Measurements from ENCODE around the gene ISL1. TPM values are rescaled to one million over a fixed set of nuclear protein-coding genes. Genes with fewer than 3 reads are reported as not detected.

The ISL1 gene
- total RNA-seq, 4 donors from 2014 or later, result 0.13 TPM; not detected in 3

DNA sequence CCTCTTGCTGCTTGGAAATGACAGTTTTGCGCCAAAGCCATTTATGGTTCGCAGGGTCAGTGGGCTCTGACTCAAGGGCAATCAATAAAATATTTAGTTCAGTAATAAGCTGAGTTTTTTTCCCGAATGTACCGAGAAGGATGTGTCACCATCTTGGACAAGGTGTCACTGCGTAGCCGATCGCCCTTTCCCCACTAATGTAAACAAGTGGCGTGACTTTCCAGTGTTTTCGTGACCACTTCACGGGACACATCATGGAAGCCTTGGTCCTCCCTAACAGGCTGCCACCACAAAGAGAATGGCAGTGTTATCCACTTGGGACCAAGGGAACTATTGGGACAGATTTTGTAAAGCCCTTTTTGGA, 16.4 kb downstream of the ISL1 start:
- 9 to 11% methylated on average over 8 to 10 of the region's 10 CpGs for WGBS, 2 donors
- H3K4me1 ChIP-seq, result peaks cover 0 to 11% (median 0%) of the 10 kb centered on the region in 3 donors
- peaks cover 0 to 67% (median 7%) of the 10 kb centered on the region in 4 donors for H3K27me3 ChIP-seq
- no peak for DNase-seq
- no peak overlapping the region for H3K27ac ChIP-seq
- no peaks in the 10 kb centered on the region for H3K36me3 ChIP-seq
- intact Hi-C loops (cut with DNase I), result no loop called here
- H3K9me3 ChIP-seq, result no peaks in the 10 kb centered on the region
- no peak overlapping the region for H3K4me3 ChIP-seq
- no peak for TF ChIP-seq POLR2A (IDR thresholded peaks at IDR 0.05)
- TF ChIP-seq, protein P1, sequence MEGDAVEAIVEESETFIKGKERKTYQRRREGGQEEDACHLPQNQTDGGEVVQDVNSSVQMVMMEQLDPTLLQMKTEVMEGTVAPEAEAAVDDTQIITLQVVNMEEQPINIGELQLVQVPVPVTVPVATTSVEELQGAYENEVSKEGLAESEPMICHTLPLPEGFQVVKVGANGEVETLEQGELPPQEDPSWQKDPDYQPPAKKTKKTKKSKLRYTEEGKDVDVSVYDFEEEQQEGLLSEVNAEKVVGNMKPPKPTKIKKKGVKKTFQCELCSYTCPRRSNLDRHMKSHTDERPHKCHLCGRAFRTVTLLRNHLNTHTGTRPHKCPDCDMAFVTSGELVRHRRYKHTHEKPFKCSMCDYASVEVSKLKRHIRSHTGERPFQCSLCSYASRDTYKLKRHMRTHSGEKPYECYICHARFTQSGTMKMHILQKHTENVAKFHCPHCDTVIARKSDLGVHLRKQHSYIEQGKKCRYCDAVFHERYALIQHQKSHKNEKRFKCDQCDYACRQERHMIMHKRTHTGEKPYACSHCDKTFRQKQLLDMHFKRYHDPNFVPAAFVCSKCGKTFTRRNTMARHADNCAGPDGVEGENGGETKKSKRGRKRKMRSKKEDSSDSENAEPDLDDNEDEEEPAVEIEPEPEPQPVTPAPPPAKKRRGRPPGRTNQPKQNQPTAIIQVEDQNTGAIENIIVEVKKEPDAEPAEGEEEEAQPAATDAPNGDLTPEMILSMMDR (IDR thresholded peaks at IDR 0.05), result no peak

DNA sequence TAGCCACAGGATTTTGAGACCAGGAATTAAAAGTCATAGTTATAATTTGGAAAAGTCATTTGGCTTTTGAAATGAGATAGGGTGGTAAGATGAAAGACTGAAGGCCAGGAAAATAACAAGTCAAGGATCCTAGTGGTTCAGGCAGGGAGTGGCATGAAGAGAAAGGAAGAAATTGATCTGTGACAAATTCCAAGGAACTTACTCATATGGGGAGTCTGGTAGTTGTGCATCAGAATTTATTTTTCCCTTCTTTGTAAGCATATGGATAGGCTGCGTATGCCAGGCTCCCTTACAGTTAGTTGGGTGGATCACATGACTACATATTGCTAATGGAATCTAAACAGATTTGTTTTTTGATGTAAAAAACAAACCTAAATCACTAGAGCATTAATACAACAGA, 21.0 kb downstream of the ISL1 start:
- TF ChIP-seq, protein P1 (IDR thresholded peaks at IDR 0.05), result no peak
- no peak for TF ChIP-seq POLR2A (IDR thresholded peaks at IDR 0.05)
- peaks cover 0 to 20% (median 2%) of the 10 kb centered on the region in 4 donors for H3K27me3 ChIP-seq
- intact Hi-C loops (cut with DNase I), result no loop called here
- peaks cover 0 to 3% (median 0%) of the 10 kb centered on the region in 3 donors for H3K4me1 ChIP-seq
- H3K27ac ChIP-seq, result no peak overlapping the region
- WGBS, 2 donors, result 87 to 88% methylated on average over 1 of the region's 1 CpG
- no peak for DNase-seq
- no peaks in the 10 kb centered on the region for H3K9me3 ChIP-seq
- no peak overlapping the region for H3K4me3 ChIP-seq
- H3K36me3 ChIP-seq, result no peaks in the 10 kb centered on the region

DNA sequence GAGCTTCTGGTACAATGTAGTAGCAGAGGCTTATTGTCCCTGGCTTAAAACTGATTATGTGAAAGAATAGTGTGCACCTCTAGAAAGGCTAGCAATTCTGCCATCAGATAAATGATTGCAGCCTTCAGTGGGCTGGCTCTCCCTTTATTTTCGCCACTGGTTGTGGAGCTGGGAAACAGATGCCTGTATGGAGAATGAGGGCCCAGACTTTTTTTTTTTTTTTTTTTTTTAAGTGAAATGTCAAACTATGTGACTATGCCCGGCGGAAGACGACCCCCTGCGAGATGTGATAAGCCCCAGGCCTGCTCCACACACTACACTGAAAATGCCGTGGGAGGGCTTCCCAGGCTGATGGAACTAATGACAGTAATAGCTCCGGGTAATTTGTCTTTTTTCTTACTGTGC, 28.7 kb downstream of the ISL1 start:
- Histone ChIP-seq H3K27me3 (no peaks in the 10 kb centered on the region), H3K9me3 (no peaks in the 10 kb centered on the region), H3K4me3 (no peak overlapping the region), H3K36me3 (no peaks in the 10 kb centered on the region), H3K27ac (no peak overlapping the region), H3K4me1 (no peaks in the 10 kb centered on the region)
- no peak for DNase-seq
- intact Hi-C loops (cut with DNase I), result no loop called here
- WGBS, 2 donors, result 36 to 48% methylated on average over 4 to 7 of the region's 7 CpGs
- TF ChIP-seq POLR2A (IDR thresholded peaks at IDR 0.05), result no peak
- TF ChIP-seq, protein P1 (IDR thresholded peaks at IDR 0.05), result no peak

DNA sequence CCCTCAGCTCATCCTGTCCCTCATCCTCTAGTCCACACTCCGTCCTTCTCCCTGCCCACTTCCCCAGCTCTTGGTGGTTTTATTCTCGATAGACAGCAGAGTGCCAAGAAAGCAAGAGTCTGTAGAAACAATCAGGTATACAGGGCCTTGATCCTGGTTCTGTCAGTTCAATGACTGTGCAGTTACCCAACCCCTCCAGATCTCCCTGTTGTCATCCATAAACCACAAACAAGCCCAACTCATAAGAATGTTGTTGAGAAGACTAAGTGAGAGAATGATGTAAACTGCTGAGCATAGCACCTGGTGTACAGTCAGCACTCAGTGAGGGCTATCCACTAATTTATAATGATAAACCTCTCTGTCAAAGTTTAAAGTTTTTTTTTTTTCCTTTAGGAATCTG, 31.3 kb downstream of the ISL1 start:
- H3K4me1 ChIP-seq, result no peaks in the 10 kb centered on the region
- H3K27me3 ChIP-seq, result no peaks in the 10 kb centered on the region
- H3K9me3 ChIP-seq, result no peaks in the 10 kb centered on the region
- 55 to 58% methylated on average over 2 of the region's 2 CpGs for WGBS, 2 donors
- H3K27ac ChIP-seq, result no peak overlapping the region
- H3K4me3 ChIP-seq, result no peak overlapping the region
- intact Hi-C loops (cut with DNase I), result no loop called here
- TF ChIP-seq, protein P1 (IDR thresholded peaks at IDR 0.05), result no peak
- TF ChIP-seq POLR2A (IDR thresholded peaks at IDR 0.05), result no peak
- H3K36me3 ChIP-seq, result no peaks in the 10 kb centered on the region
- no peak for DNase-seq

DNA sequence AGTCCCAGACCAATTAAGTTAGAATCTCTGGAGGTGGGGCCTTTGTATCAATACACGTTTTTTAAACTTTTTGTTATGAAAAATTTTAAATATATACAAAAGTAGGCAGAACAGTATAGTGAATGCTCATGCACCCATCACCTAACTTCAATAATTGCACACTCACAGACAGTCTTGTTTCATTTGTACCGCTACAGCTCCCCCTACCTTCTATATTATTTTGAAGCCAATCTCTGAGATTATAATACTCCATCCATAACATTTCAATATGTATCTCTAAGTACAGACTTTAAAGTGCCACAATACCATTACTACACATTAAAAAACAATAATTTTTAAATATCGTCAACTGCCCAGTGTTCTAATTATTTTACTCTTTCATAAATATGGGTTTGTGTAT, 32.9 kb downstream of the ISL1 start:
- Histone ChIP-seq H3K4me1 (no peaks in the 10 kb centered on the region), H3K36me3 (no peaks in the 10 kb centered on the region), H3K27ac (no peak overlapping the region), H3K4me3 (no peak overlapping the region), H3K27me3 (no peaks in the 10 kb centered on the region), H3K9me3 (no peaks in the 10 kb centered on the region)
- no peak for DNase-seq
- intact Hi-C loops (cut with DNase I), result no loop called here
- WGBS, 2 donors, result 78% methylated on average over 3 of the region's 3 CpGs
- TF ChIP-seq POLR2A (IDR thresholded peaks at IDR 0.05), result no peak
- TF ChIP-seq, protein P1 (IDR thresholded peaks at IDR 0.05), result no peak
